IPS-NIHi11 (cell line): Measurements from ENCODE around the gene RUSF1.
"Not testable (repeated sequence)": the region's sequence is repeated elsewhere in the genome, so short reads cannot be mapped to it uniquely, and the experiment has no call there.

Source experiments
- DNase-seq: peaks from one replicate; pipeline ENCODE4 v3.0.0; 2012; ENCODE audit warnings: mixed read lengths, low spot score

Gene RUSF1

GRCh38 chr16:31507929-31508705 is at the start of gene RUSF1:
TSS of gene RUSF1 (minus strand) at chr16:31508391. CDS start at chr16:31508373, 18 bp downstream.
- DNase-seq, result peak; percentile 92

GRCh38 chr16:31542763-31543162 is 34.6 kb upstream of the RUSF1 start:
- no peak for DNase-seq

- not testable (repeated sequence) for DNase-seq
Measured at GRCh38 chr16:31539762-31540161, 31.6 kb upstream of the RUSF1 start.

DNA sequence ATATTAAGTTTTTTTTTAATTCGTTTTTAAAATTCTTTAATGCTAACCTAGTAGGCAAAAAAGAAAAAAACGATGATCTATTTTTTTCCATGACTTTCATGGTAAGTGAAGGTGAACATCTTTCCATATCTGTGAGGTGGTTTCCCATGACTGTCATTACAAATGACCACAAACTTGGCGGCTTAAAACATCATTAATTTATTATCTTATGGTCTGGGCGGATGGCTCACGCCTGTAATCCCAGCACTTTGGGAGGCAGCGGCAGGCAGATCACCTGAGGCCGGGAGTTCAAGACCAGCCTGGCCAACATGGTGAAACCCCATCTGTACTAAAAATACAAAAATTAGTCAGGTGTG is 30.0 kb upstream of the RUSF1 start:
- DNase-seq, result not testable (repeated sequence)

- DNase-seq, result peak; percentile 50
Measured at GRCh38 chr16:31537362-31538242, 29.4 kb upstream of the RUSF1 start.

GRCh38 chr16:31536804-31537361 is 28.7 kb upstream of the RUSF1 start:
- DNase-seq, result no peak

DNA sequence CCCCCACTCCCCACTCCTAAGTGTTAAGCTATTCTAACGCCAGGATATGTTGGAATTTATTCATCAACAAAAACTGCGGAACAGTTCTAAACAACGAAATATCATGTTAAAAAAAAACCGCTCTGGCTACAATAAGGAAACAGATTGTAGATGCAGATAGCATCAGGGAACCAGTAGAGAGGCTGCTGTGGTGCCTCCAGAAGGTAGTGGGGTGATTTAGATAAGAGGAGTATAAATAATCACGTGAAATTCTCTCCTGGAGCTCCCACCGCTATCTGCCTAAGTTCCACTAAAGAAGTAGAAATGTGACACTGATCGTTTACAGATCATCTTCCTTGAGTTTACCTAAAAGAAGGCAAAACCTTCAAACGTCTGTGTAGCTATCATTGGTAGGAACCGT is 27.5 kb upstream of the RUSF1 start:
- DNase-seq, result no peak

DNA sequence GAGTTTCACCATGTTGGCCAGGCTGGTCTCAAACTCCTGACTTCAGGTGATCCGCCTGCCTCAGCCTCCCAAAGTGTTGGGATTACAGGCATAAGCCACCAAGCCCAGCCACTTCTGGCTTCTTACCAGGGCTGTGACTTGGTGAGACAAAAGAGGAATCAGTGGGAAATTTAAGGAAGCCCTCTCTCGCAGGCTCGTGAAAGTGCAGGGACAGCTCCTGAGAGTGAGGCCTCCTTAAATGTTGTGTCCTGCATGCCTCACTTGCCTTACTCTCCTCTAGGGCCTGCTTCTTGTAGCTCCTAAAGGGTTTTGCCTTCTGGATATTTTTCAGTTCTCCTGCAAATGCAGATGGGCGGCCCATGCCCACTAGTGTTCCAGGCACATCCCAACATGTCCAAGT is 24.7 kb upstream of the RUSF1 start:
- no peak for DNase-seq

DNA sequence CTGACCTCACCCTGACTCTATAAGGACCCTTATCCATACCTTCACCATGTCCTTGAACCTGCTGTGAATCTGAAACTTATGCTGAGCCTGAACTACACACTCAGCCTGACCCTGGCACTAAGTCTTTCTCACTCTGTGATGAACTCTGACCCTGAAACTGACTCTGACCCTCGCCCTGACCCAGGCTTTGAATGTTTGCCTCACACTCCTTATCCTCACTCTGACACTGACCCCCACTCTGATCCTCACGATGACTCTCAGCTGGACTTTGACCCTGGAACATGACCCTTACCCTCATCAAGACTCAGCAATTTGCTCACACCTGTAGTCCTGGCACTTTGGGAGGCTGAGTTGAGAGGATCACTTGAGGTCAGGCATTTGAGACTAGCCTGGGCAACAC is 23.9 kb upstream of the RUSF1 start:
- DNase-seq, result no peak

DNA sequence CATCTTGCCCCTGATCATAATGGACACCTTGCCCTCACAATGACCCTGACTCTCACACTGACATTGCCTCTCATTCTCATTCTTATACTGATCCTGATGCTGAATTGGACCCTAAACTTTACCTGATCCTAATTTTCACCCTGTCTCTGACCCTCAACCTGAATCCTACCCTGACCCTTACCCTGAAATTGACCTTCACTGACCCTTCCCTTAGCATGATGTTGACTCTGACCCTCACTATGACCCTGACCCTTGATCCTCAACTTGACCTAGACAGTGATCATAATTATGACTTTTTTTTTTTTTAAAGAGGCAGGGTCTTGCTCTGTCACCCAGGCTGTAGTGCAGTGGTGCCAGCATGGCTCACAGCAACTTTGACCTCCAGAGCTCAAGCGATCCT is 22.9 kb upstream of the RUSF1 start:
- no peak for DNase-seq

- no peak for DNase-seq
Measured at GRCh38 chr16:31530405-31530804, 22.2 kb upstream of the RUSF1 start.

DNA sequence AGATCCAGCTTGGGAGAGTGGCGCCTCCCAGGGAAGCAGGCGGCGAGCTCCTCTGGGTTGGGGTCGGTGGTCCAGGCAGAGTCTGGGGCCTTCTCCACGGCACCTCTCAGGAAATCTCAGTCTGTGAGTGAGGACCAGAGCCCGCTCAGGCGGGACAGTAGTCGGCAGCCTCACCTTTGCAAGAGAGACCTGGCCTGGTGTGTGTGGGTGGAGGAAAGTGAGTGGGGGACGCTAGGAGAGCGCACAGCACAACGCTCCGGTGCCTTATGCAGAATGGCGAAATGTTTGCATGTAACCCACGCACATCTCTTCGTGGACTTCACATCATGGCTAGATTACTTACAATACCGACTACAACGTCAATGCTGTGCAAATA is 21.7 kb upstream of the RUSF1 start:
- peak; percentile 29 for DNase-seq

DNA sequence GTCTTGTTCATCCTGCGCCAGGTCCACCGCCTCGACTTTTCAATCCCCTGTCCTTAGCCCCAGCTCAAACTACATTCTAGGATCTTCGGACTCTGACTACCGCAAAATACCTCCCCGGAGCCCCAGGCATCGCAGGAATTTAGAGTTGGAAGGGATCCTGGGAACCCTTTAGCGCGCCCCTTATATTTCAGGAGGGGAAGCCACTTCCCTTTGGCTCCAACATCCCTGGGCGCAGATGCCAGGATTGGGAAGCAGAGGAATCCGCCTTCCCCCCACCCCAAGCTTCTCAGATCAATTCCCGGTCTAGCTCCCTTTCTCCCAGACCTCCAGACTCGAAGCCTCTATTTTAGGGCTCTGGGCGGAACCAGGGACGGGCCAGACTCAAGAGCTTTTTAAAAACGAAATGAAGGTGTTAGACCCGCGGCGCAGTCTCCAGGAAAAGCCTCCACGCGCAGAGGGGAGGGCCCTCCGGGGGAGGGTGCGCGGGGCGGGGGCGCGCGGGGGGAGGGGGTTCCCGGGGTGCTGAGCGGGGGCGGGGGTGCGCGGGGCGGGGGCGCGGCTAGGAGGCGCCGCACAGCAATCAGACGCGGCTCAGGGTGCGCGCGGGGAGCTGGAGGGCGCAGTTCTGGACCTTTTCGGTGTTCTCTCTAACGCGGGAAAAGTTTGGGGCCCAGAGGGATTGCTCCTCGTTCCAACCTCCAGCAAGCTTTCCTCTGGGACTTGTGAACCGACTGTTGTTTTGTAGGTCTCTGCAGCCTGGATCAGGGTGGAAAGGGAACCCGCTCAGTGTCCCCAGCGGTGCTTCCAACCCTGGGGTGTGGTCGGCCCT is 21.1 kb upstream of the RUSF1 start:
- DNase-seq, result peak; percentile 53

GRCh38 chr16:31528523-31529107 is 20.4 kb upstream of the RUSF1 start:
- peak; percentile 14 for DNase-seq

DNA sequence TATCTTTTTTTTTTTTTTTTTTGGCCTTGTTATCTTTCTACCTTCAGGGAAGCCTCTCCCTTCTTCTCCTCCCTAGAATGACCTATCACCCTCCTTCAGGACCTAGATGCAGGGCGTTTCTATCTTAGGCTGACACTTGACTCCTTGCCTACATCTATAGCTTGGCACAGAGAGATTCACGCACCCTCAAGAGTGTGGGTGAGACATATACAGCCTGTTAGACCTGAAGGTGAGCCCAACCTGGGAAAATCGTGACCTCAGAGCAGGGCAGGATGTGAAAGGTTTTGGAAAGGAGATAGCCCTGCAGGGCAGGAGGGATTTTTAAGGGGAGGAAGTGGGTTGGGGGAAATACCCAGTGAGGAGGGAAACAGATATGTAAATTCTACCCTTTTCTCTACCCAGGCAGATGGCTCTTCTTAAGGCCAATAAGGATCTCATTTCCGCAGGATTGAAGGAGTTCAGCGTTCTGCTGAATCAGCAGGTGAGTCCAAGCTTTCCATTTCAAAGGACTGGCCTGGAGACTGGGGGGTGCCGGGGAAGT is 19.6 kb upstream of the RUSF1 start, which contains the start of gene AHSP:
Gene AHSP, plus strand, starts transcription at position 167 of the 541 bp plus-strand sequence. Its CDS starts 240 bp downstream, at position 407.
- no peak for DNase-seq

- no peak for DNase-seq
Measured at GRCh38 chr16:31525113-31525512, 16.9 kb upstream of the RUSF1 start.

GRCh38 chr16:31523768-31524167 is 15.6 kb upstream of the RUSF1 start:
- not testable (repeated sequence) for DNase-seq

DNA sequence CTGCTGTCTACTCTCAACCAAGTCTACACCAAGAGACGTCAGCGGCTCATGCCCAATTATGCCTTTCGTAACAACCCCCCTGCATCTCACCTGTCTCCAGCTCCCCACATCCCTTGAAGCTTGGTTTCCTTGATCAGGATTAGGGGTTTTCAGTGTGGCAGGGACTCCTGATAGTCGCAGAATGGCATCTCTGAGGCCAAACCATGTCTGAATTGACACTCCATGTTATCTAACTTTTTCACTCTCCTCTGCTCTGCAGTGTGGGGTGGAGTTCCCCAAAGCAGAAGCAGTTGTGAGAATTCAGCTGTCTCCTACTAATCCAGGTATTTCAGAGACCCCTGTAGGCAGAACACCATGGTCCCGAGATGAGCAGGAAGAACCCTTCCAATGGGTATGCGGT is 13.9 kb upstream of the RUSF1 start:
- DNase-seq, result no peak

DNA sequence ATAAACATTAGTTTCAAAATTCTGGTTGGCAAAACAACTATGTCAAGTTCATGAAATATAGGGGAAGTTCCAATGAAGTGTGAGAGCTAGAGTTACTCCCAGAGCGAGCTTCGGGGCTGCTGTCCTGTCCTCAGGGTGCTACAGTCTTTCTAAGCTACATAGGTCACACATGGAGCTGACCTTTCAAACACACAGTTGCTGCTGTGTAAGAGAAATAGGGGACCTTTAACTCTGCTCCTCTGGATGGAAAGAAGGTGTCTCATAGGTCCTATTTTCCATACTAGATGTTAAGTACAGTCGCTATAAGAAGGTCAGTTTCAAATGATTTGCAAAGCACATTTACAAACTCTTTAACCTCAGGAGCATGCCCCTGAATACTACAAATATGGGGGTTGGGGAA is 13.2 kb upstream of the RUSF1 start:
- DNase-seq, result no peak

DNA sequence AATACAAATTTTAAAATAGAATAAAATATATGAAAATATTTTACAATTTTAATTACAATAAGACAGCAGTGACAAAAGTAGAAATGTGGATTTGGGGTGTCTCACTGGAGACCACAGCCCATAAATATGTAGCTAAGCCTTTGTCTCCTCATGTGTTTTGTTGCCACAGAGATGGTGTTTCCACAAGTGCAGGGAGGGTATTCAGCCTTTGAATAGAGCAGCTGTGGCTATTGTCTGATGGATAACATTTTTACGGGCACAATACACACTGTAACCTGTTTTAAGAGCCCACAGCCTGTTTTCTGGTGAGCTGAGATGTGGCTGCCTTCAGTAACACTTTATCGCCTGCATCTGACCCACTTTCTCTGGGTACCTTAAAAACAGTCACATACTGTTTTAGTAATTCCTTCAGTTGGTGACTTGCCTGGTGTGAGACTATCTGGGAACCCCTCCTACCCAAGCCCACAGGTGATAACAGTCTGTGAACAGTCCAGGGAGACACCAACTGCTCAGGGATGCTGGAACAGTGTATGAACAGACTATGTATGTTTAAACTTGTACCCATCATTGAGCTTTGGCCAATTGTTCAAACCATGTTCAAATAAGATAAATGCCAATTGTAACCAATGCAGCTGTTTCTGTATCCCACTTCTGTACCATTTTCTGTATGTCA is 11.7 kb upstream of the RUSF1 start:
- DNase-seq, result no peak
